SIG-M5 treated with dmso at 0.1 percent for 504 hours (cell line): ENCODE results near the gene CDH3.

ENCODE experiments used
- DNase-seq: peaks from one replicate; lab custom pipeline; 2025; ENCODE audit not compliant: unreplicated experiment; lab: John Stamatoyannopoulos, UW

CDH3 gene

GRCh38 chr16:68734782-68735181, 89.7 kb downstream of the CDH3 start:
- DNase-seq = no peak

GRCh38 chr16:68736561-68736960, 91.5 kb downstream of the CDH3 start:
- DNase-seq = no peak

GRCh38 chr16:68737046-68737729, 92.1 kb downstream of the CDH3 start, which contains the start of gene CDH1:
CDH1 (plus strand) TSS chr16:68737292; CDS start chr16:68737416, 124 bp downstream.
- peak; percentile 21 for DNase-seq

- no peak for DNase-seq
These were observed 92.9 kb downstream of the CDH3 start for GRCh38 chr16:68737730-68738629.

- no peak for DNase-seq
These were observed 95.0 kb downstream of the CDH3 start for GRCh38 chr16:68739964-68740627.

- peak; percentile 30 for DNase-seq
These were observed 95.7 kb downstream of the CDH3 start for GRCh38 chr16:68740628-68741346.

- no peak for DNase-seq
These were observed 98.6 kb downstream of the CDH3 start for GRCh38 chr16:68743664-68744063.

GRCh38 chr16:68744744-68745280, 99.7 kb downstream of the CDH3 start:
- DNase-seq = peak; percentile 73

GRCh38 chr16:68746951-68747350, 101.8 kb downstream of the CDH3 start:
- no peak for DNase-seq

GRCh38 chr16:68749432-68749831, 104.3 kb downstream of the CDH3 start:
- no peak for DNase-seq
